Gastrocnemius medialis (tissue), 4 donors: ENCODE measurements around the gene SGO2.
"Not testable (repeated sequence)": the region's sequence is repeated elsewhere in the genome, so short reads cannot be mapped to it uniquely, and the experiment has no call there.

ENCODE experiments used
- CTCF ChIP-seq, 5 experiments: fragments of 450-650 bp in 3 of 5; fragments of 200-600 bp in 2 of 5; sonication (generic) in 2 of 5; IDR thresholded peaks in 4 of 5; conservative IDR thresholded peaks in 1 of 5; 1 replicate in 4 of 5; 2 replicates in 1 of 5; pipeline ENCODE4 v1.5.1; 2016 to 2019; ENCODE audit warnings: antibody characterized with exemption in 5 of 5, mild to moderate bottlenecking in 3 of 5, moderate library complexity in 3 of 5
- POLR2A ChIP-seq, 2 donors: fragments of 450-650 bp; IDR thresholded peaks; one replicate each; pipeline ENCODE4 v1.6.1; 2017; ENCODE audit warnings: antibody characterized with exemption in 2 of 2, mild to moderate bottlenecking in 2 of 2, moderate library complexity in 2 of 2

- TF ChIP-seq CTCF (IDR thresholded peaks at IDR 0.05 in 4 of 5, conservative IDR thresholded peaks at IDR 0.05 in 1 of 5); POLR2A (IDR thresholded peaks at IDR 0.05): not testable (repeated sequence)
These were observed 102.5 kb downstream of the SGO2 start for GRCh38 chr2:200628461-200628860.
